Subcutaneous adipose tissue (tissue), 4 donors: ENCODE data around the gene IL4I1. TPM values are rescaled to one million over a fixed set of nuclear protein-coding genes. Genes with fewer than 3 reads are reported as not detected.

ENCODE experiments used
- total RNA-seq, 4 donors: library from RNA; depleted of rRNA; stranded (reverse); fragments of >200 nt; gene quantifications; one replicate each; pipeline ENCODE4 v1.1.0, GENCODE V29; 2016
- TF ChIP-seq, protein P1 (sequence below): fragments of 450-650 bp; IDR thresholded peaks from one replicate; pipeline ENCODE4 v1.5.1; 2016; ENCODE audit warnings: low read depth, mild to moderate bottlenecking, control low read depth, antibody characterized with exemption, moderate library complexity

Gene IL4I1
- total RNA-seq, 4 donors from 2014 or later, result 0.22 to 9.3 TPM; not detected in 2

DNA sequence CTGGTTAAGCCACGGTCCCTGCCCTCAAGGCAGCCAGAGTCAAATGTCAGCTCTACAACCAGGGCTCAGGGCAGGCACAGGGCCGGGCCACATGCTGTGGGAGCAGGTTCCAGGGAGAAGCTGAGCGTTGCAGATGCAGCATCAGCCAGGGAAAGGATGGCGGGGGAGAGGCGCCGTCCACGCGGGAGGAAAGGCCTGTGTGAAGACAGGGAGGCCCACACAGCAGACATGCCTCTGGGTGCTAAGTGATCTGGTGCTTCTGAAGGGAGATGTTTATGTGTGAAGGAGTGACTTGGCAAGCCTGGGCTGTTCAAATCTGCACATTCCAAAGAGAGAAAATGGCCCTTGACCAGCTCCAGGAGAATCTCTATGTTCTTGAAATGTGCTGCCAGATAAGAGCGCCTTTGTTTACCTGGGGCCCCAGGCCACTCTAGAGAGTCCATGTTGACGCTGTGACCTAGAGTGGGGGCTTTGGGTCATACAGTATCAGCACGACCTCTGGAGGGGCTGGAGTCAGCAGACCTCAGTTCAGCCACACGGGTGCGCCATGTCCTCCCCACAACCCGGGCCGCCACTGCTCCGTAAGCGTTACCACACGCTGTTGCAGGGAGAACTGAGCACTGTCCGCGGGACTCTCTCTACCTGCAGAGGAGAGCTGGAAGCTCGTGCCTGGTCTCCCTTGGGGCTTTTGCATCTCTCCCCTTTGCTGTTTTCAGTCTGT, 16.4 kb upstream of the IL4I1 start:
- TF ChIP-seq, protein P1, sequence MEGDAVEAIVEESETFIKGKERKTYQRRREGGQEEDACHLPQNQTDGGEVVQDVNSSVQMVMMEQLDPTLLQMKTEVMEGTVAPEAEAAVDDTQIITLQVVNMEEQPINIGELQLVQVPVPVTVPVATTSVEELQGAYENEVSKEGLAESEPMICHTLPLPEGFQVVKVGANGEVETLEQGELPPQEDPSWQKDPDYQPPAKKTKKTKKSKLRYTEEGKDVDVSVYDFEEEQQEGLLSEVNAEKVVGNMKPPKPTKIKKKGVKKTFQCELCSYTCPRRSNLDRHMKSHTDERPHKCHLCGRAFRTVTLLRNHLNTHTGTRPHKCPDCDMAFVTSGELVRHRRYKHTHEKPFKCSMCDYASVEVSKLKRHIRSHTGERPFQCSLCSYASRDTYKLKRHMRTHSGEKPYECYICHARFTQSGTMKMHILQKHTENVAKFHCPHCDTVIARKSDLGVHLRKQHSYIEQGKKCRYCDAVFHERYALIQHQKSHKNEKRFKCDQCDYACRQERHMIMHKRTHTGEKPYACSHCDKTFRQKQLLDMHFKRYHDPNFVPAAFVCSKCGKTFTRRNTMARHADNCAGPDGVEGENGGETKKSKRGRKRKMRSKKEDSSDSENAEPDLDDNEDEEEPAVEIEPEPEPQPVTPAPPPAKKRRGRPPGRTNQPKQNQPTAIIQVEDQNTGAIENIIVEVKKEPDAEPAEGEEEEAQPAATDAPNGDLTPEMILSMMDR, result no peak

DNA sequence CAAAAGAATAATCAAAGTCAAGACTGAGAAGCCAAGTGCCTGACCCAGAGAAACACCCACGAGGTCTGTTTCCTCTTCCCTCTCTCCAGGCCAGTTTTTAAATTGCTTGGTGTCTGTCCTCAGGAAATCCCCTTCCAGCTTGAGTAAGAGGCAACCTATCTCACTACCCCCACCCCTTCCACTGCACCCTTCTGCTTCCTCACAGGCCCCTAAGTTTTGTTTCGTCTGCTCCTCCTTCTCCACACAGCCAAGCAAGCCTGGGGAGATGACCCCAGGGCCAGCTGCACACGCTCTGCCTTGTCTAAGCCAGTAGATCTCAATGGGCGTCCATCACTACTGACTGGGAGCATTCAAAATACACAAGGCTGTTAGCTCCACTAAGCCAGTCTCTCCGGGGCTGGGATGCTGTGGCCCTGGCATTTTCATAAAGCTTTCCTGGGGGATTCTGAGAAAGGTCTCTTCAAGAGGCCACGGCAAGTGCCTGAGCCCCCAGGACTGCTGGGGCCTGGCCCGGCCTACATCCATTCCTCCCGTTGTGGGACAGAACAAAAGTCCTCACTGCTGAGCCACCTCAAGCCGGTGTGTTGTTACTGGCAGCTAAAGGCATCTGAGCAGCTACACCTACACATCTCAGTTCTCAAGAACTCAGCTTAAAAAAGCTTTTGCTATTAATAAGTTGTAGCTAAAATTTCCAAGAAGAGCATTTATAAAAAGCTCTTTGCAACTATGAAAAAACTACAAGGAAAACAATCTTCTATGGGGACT, 14.9 kb upstream of the IL4I1 start:
- TF ChIP-seq, protein P1, result no peak

DNA sequence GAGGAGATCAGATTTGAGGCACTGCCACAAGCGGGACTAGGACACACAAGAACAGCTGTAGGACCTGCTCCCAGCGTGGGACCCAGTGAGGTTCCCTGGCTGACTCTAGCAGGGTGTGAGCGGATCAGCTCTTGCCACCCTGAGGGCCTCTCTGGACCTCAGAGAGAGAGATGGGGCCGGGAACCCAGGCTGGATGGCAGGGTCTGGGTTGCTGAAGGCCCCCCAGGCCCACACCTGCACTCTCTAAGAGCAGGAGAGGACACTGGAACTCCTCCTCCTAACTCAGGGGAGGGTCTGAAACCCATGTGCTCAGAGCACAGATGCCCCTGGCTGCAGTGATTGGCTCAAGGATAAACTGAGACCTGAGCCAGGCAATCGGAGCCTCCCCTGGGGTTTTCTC, 13.5 kb upstream of the IL4I1 start:
- TF ChIP-seq, protein P1, result no peak

DNA sequence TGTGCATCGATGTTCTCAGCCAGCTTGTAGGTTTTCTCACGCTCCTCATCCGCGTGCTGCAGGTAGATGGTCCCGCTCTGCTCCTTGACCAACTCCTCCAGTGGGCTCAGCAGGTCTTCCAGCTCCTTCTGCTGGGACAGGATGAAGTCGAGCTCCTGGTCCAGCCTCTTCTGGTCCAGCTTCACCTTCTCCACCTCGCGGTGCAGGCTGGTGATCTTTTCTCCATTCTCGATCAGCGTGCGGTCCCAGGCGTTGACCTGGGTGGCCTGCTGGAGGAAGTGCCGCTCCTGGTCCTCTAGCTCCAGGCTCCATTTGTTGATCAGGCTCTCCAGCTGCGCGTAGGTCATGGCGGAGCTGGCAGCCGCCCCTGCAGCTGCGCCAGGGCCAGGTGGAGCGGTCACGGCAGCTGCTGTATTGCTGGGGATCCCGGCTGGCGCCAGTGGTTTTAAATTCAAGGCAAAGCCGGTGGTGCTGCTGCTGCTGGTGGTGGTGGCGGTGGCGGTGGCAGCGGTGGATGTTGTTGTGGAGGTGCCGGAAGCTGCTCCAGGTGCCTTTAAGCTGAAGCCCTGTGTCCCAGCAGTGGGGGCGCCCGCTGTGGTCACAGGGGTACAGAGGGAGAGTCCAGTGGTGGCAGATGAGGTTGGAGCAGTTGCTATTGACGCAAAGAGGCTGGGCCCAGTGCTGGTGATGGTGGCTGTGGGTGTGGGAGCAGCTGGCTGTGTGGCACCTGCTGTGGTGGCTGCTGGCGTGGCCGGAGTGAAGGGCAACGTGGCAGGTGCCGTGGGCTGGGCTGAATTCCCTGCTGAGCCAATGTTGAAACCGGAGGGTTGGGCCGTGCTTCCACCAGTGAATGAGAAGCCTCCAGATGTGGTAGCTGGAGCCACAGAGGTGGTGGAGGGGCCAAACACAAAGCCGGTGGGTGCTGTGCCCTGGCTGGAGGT, 12.1 kb upstream of the IL4I1 start:
- TF ChIP-seq, protein P1, result no peak

DNA sequence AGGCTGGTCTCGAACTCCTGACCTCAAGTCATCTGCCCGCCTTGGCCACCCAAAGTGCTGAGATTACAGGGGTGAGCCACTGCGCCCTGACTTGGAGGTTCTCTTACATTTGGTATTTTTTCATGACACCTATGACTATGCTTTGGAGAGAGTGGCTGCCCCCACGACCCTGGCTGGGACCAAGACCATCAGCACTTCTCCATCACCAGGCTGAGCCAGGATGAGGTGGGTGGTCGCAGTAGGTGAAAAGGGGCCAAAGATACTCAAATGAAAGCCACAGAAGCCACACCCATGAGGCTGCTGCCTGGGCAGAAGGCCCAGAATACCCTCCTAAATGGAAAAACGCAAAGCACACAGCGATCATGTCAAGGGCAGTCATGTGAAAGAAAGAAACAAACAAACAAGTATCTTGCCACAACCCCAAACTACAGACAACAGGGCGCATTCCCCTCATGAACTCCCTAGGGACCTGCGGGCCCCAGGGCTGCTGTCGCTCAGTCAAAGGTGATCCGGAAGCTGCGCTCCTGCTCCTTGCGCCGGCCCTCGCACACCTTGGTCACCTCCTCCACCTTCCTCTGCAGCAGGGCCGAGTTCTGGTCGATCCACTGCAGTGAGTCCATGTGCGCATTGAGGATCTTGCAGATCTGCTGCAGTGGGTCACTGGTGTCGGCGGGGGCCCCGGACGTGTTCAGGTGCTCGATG, 11.2 kb upstream of the IL4I1 start:
- TF ChIP-seq, protein P1, result no peak

DNA sequence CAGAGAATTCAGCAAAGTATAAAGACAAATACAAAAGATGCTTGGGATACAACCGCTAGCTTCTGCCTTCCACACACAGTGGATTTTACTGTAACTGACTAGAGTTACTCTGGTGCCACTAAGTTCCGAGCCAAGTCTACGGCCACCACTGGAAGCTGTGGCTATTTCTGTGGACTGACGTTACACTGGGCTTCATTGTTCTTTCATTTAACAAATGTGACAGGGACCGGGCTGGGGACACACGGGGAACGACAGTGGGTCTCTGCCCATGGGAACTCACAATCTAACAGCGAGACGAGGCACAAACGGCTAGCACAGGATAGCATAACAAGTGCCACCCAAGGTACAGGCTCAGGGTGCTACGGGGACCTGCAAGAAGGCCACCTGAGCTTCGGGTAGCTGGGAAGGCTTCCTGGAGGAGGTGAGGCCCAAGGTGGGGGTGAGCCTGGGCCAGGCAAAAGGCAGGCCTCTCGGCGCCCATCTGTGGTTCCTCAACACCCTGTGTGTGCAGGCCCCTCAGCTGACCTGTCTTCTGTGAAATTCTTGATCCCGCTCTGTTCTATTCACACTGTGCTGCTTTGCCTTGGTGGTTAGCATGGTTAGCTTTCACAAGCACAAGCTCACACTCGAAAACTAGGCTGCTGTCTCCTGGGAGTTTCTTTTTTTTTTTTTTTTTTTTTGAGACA, 10.3 kb upstream of the IL4I1 start:
- TF ChIP-seq, protein P1, result no peak
